CD4-positive, alpha-beta T cell treated with Interleukin-21 for 1 hour (primary cell): ENCODE measurements around the gene TEKT5.
"Not testable (repeated sequence)": the region's sequence is repeated elsewhere in the genome, so short reads cannot be mapped to it uniquely, and the experiment has no call there.

Experiments
- DNase-seq: peaks from one replicate; pipeline ENCODE4 v3.0.0-alpha.2; 2020

Gene TEKT5

GRCh38 chr16:10684511-10685151 is 10.1 kb downstream of the TEKT5 start:
- DNase-seq, result no peak

GRCh38 chr16:10683170-10683569 is 11.6 kb downstream of the TEKT5 start:
- DNase-seq, result no peak

GRCh38 chr16:10682604-10683003 is 12.1 kb downstream of the TEKT5 start:
- DNase-seq, result no peak

GRCh38 chr16:10681310-10682308 is 13.1 kb downstream of the TEKT5 start:
- DNase-seq, result no peak

- DNase-seq, result no peak
Measured at GRCh38 chr16:10679921-10680320, 14.8 kb downstream of the TEKT5 start.

GRCh38 chr16:10679441-10679840 is 15.3 kb downstream of the TEKT5 start:
- DNase-seq, result not testable (repeated sequence)

GRCh38 chr16:10678655-10679054 is 16.1 kb downstream of the TEKT5 start:
- DNase-seq, result no peak

- DNase-seq, result no peak
Measured at GRCh38 chr16:10676284-10676683, 18.4 kb downstream of the TEKT5 start.

- DNase-seq, result no peak
Measured at GRCh38 chr16:10675861-10676260, 18.9 kb downstream of the TEKT5 start.

GRCh38 chr16:10675216-10675615 is 19.5 kb downstream of the TEKT5 start:
- no peak for DNase-seq

GRCh38 chr16:10671729-10672128 is 23.0 kb downstream of the TEKT5 start:
- no peak for DNase-seq

GRCh38 chr16:10669791-10670190 is 24.9 kb downstream of the TEKT5 start:
- DNase-seq, result no peak

GRCh38 chr16:10668322-10669045 is 26.2 kb downstream of the TEKT5 start:
- no peak for DNase-seq

- DNase-seq, result no peak
Measured at GRCh38 chr16:10667239-10667638, 27.5 kb downstream of the TEKT5 start.

GRCh38 chr16:10666291-10666690 is 28.4 kb downstream of the TEKT5 start:
- DNase-seq, result no peak

GRCh38 chr16:10665166-10665565 is 29.6 kb downstream of the TEKT5 start:
- no peak for DNase-seq

GRCh38 chr16:10664720-10665126 is 30.0 kb downstream of the TEKT5 start:
- no peak for DNase-seq

- DNase-seq, result no peak
Measured at GRCh38 chr16:10663744-10664143, 31.0 kb downstream of the TEKT5 start.

GRCh38 chr16:10663146-10663545 is 31.6 kb downstream of the TEKT5 start:
- no peak for DNase-seq

- no peak for DNase-seq
Measured at GRCh38 chr16:10662212-10662611, 32.5 kb downstream of the TEKT5 start.

- no peak for DNase-seq
Measured at GRCh38 chr16:10661737-10662136, 33.0 kb downstream of the TEKT5 start.

GRCh38 chr16:10660950-10661635 is 33.6 kb downstream of the TEKT5 start:
- DNase-seq, result no peak

GRCh38 chr16:10658943-10659342 is 35.8 kb downstream of the TEKT5 start:
- no peak for DNase-seq
